Calu3 (cell line): ENCODE results near the gene RAB11FIP4. TPM values are rescaled to one million over a fixed set of nuclear protein-coding genes. Genes with fewer than 3 reads are reported as not detected.
"Not testable (repeated sequence)": the region's sequence is repeated elsewhere in the genome, so short reads cannot be mapped to it uniquely, and the experiment has no call there.

Experiments used
- Bru-seq: library from RNA; stranded (reverse); fragments of 400-500 nt; gene quantifications from one replicate; lab custom pipeline; 2021; lab: Mats Ljungman, UMichigan
- BruChase-seq, 2 experiments: library from RNA; stranded (reverse); fragments of 400-500 nt; gene quantifications; one replicate each; lab custom pipeline; 2021; lab: Mats Ljungman, UMichigan
- BruUV-seq: library from RNA; stranded (reverse); fragments of 400-500 nt; replicated peaks from 2 replicates; lab custom pipeline; 2021; lab: Mats Ljungman, UMichigan
- CTCF ChIA-PET: fragments of 300-600 bp; sonication (Branson Sonifier 250); formaldehyde crosslinking; loops from one replicate; lab custom pipeline; 2022; ENCODE audit warnings: antibody characterized with exemption; lab: Charles Lee
- DNase-seq: peaks from one replicate; pipeline ENCODE4 v3.0.0; 2022
- H3K27ac Mint-ChIP-seq: one replicate; pipeline ENCODE4 v1.8.0; 2022; ENCODE audit warnings: mixed read lengths; ENCODE audit not compliant: unreplicated experiment
- H3K27me3 Mint-ChIP-seq: one replicate; pipeline ENCODE4 v1.8.0; 2022; ENCODE audit warnings: mixed read lengths; ENCODE audit not compliant: unreplicated experiment
- H3K36me3 Mint-ChIP-seq: one replicate; pipeline ENCODE4 v1.8.0; 2022; ENCODE audit warnings: mild to moderate bottlenecking, moderate library complexity, mixed read lengths; ENCODE audit not compliant: insufficient read depth, unreplicated experiment
- H3K4me1 Mint-ChIP-seq: one replicate; pipeline ENCODE4 v1.8.0; 2022; ENCODE audit warnings: mild to moderate bottlenecking, low read depth, mixed read lengths; ENCODE audit not compliant: unreplicated experiment
- H3K4me3 Mint-ChIP-seq: one replicate; pipeline ENCODE4 v1.8.0; 2022; ENCODE audit warnings: mild to moderate bottlenecking, low read depth, moderate library complexity, mixed read lengths; ENCODE audit not compliant: unreplicated experiment
- H3K9me3 Mint-ChIP-seq: one replicate; pipeline ENCODE4 v1.8.0; 2022; ENCODE audit warnings: low read depth, mixed read lengths; ENCODE audit not compliant: unreplicated experiment
- CTCF ChIP-seq: fragments of 200-600 bp; IDR thresholded peaks from one replicate; pipeline ENCODE4 v1.8.0; 2022; ENCODE audit warnings: antibody characterized with exemption; ENCODE audit not compliant: unreplicated experiment
- intact Hi-C: fragments of 100-400 bp; cut with micrococcal nuclease; formaldehyde crosslinking; loops from one replicate; pipeline ENCODE4 v1.10.0; 2022; ENCODE audit not compliant: unreplicated experiment
- long read RNA-seq: library from polyadenylated mRNA; stranded (forward); transcript quantifications from one replicate; pipeline ENCODE4 v2.0.0, GENCODE V29; 2022
- total RNA-seq: library from RNA; stranded (reverse); gene quantifications from 2 replicates; pipeline ENCODE4 v1.2.3, GENCODE V29; 2022

RAB11FIP4 gene
- total RNA-seq (25.2 and 27.9 TPM in 2 replicates), Bru-seq, nascent RNA (percentile 42 among the genes with signal in this experiment), BruChase-seq, experiment 1, labeled RNA remaining after a 6-hour chase (percentile 58 among the genes with signal in this experiment), BruChase-seq, experiment 2, labeled RNA remaining after a 2-hour chase (percentile 47 among the genes with signal in this experiment)
- long read RNA-seq, transcript RAB11FIP4-201 (13 exons, 1,968 nt), result major isoform, 12 of 16 reads
- long read RNA-seq, partial matches to known transcripts, result 0 of 16 reads
- long read RNA-seq, other reads (novel, unspliced or antisense), result 4 of 16 reads

GRCh38 chr17:31391496-31391949 is at the start of gene RAB11FIP4:
Gene RAB11FIP4 (plus strand): TSS chr17:31391675. CDS start chr17:31391853, 178 bp downstream.
- Mint-ChIP-seq H3K27me3 (peaks cover 64% of the 10 kb centered on the region), H3K4me1 (no peaks in the 10 kb centered on the region), H3K4me3 (peak within 1 kb of the TSS; percentile 54), H3K36me3 (peaks cover 4% of the 10 kb centered on the region), H3K27ac (peak within 1 kb of the TSS; percentile 4), H3K9me3 (no peaks in the 10 kb centered on the region)
- CTCF ChIA-PET, result no interaction called here
- DNase-seq, result no peak
- no peak for TF ChIP-seq CTCF
- BruUV-seq, result no TSS peak
- intact Hi-C loops, result no loop called here

GRCh38 chr17:31345191-31345747 is 46.2 kb upstream of the RAB11FIP4 start:
- H3K4me3 Mint-ChIP-seq, DNase-seq, H3K9me3 Mint-ChIP-seq, H3K4me1 Mint-ChIP-seq, BruUV-seq, H3K27ac Mint-ChIP-seq, intact Hi-C loops, CTCF ChIA-PET, H3K27me3 Mint-ChIP-seq, H3K36me3 Mint-ChIP-seq: not testable (repeated sequence)

GRCh38 chr17:31349454-31349853 is 42.0 kb upstream of the RAB11FIP4 start:
- CTCF ChIA-PET, result no interaction called here
- peaks cover 8% of the 10 kb centered on the region for H3K36me3 Mint-ChIP-seq
- no peak for TF ChIP-seq CTCF
- H3K27ac Mint-ChIP-seq, result no peak overlapping the region
- intact Hi-C loops, result no loop called here
- no peak for DNase-seq
- no peak overlapping the region for H3K4me3 Mint-ChIP-seq
- no peaks in the 10 kb centered on the region for H3K4me1 Mint-ChIP-seq
- BruUV-seq, result no TSS peak
- H3K9me3 Mint-ChIP-seq, result no peaks in the 10 kb centered on the region
- H3K27me3 Mint-ChIP-seq, result no peaks in the 10 kb centered on the region

- Mint-ChIP-seq H3K27ac (no peak overlapping the region), H3K36me3 (peaks cover 13% of the 10 kb centered on the region), H3K9me3 (no peaks in the 10 kb centered on the region), H3K4me3 (no peak overlapping the region), H3K4me1 (no peaks in the 10 kb centered on the region), H3K27me3 (no peaks in the 10 kb centered on the region)
- no TSS peak for BruUV-seq
- CTCF ChIA-PET, result no interaction called here
- intact Hi-C loops, result no loop called here
- TF ChIP-seq CTCF, result no peak
- no peak for DNase-seq
Measured at GRCh38 chr17:31355935-31356334, 35.5 kb upstream of the RAB11FIP4 start.

- no peaks in the 10 kb centered on the region for H3K9me3 Mint-ChIP-seq
- no peaks in the 10 kb centered on the region for H3K27me3 Mint-ChIP-seq
- H3K36me3 Mint-ChIP-seq, result peaks cover 5% of the 10 kb centered on the region
- no TSS peak for BruUV-seq
- DNase-seq, result no peak
- no peak overlapping the region for H3K4me3 Mint-ChIP-seq
- CTCF ChIA-PET, result no interaction called here
- intact Hi-C loops, result no loop called here
- H3K27ac Mint-ChIP-seq, result no peak overlapping the region
- H3K4me1 Mint-ChIP-seq, result no peaks in the 10 kb centered on the region
- no peak for TF ChIP-seq CTCF
Measured at GRCh38 chr17:31357091-31357490, 34.4 kb upstream of the RAB11FIP4 start.
